ES-I3 (cell line): ENCODE results near the gene MVB12B.

ENCODE experiments used
- H3K36me3 ChIP-seq: 2 replicates; pipeline ENCODE4 v1.6.1; 2013; ENCODE audit warnings: mild to moderate bottlenecking, low read length, control low read depth, moderate library complexity; ENCODE audit not compliant: insufficient read depth
- H3K4me1 ChIP-seq: 2 replicates; pipeline ENCODE4 v1.6.1; 2013; ENCODE audit warnings: mild to moderate bottlenecking, control low read depth, low read length; ENCODE audit not compliant: insufficient read depth
- H3K9ac ChIP-seq: 2 replicates; pipeline ENCODE4 v1.6.1; 2013; ENCODE audit warnings: low read depth, mild to moderate bottlenecking, low read length, moderate library complexity
- H3K9me3 ChIP-seq: 2 replicates; pipeline ENCODE4 v1.6.1; 2013; ENCODE audit warnings: mild to moderate bottlenecking, low read length, moderate library complexity; ENCODE audit not compliant: control insufficient read depth, insufficient read depth

MVB12B gene

DNA sequence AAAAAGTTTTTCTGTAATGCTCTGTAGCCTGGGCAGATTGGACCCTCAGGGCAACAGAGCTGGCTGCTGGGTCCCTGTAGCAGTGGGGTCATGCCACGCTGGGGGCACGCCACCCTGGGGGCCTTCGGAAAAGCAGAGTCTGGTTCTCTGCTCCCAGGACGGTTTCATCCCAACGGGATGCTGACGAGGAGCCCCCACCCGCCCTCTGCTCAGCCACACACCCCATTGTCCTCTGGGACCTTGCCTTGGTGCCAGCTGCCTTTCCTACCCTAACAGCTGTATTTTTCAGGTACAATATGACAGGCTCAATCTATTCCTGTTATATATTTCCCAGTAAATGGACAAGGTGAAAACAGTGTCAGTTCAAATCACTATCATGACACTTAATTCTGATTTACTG is 29.0 kb upstream of the MVB12B start:
- H3K4me1 ChIP-seq, result no peaks in the 10 kb centered on the region
- H3K9ac ChIP-seq, result no peak overlapping the region
- no peaks in the 10 kb centered on the region for H3K9me3 ChIP-seq
- no peaks in the 10 kb centered on the region for H3K36me3 ChIP-seq

DNA sequence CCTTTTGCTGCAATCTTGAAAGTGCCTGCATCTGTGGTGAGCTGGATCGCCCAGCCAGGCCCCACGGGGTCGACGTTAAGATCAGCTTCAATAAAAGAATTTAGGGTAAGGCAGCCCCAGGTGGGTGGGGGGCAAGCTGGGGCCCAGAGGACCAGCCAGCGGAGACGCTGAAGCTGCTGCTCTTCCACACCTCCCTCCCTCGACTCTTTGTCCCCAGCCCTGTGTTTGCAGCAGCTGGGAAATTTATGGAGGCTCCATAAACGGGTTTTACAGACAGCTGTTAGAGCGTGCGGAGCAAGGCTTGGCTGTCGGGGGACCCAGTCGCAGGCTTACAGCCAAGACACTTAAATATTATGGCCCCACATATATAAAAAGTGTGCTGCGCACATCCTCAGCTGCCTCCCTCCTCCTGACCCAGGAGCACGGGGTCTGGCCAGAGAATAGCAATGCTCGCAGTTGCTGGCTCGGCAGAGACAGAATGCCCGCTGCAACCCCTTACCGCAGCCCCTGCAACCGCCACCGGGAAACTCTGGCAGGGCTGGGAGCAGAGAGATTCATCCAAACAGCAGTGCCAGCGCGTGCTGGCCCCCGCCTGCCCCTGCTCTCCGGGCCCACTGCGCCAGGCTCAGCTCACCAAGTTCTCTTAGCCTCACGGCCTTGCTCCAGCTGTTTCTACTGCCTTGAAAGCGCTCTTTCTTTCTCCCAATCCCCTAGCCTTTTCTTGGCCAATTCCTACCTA is 28.4 kb upstream of the MVB12B start:
- Histone ChIP-seq H3K9ac (no peak overlapping the region), H3K9me3 (no peaks in the 10 kb centered on the region), H3K4me1 (no peaks in the 10 kb centered on the region)

DNA sequence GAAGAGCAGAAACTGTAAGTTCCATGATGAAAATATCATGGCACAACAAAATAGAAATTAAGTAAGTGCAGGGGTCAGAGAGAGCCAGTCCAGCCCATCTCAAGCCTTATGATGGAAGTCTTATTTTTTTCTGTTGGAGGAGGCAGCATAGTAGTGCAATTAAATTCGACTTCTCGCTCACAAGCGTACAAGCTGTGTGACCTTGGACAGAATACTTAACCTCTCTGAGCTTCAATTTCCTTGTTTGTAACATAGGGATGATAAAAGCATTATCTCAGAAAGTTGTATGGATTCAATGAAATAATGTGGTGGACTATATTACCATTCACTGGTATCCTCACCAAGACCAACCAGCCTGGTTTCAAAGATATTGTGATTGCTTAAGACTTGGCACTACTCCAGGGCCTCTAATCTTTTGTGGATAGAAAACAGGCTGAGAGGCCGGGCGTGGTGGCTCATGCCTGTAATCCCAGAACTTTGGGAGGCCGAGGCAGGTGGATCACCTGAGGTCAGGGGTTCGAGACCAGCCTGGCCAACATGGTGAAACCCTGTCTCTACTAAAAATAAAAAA is 26.8 kb upstream of the MVB12B start:
- Histone ChIP-seq H3K9me3 (no peaks in the 10 kb centered on the region), H3K9ac (no peak overlapping the region), H3K4me1 (no peaks in the 10 kb centered on the region), H3K36me3 (no peaks in the 10 kb centered on the region)

More for the DNA sequence above, 28.4 kb upstream of the MVB12B start:
- H3K36me3 ChIP-seq, result no peaks in the 10 kb centered on the region

DNA sequence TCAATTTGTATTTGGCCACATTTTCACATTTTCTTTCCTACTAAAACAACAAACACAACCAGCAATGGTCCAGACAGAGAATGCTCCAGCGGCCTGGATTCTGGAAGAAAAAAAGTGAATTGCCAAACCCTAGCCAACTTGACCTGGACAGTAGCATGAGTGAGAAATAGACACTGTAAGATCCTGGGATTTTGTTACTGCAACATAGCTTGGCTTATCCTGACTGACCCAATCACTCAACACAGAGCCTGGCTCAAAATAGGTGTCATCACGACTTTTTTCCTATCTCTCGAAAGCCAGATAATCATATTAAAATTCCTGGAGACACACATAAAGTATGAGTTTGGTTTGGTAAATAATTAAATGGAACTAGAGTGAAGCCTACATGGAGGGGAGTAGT is 25.4 kb upstream of the MVB12B start:
- no peaks in the 10 kb centered on the region for H3K9me3 ChIP-seq
- H3K9ac ChIP-seq, result no peak overlapping the region
- H3K4me1 ChIP-seq, result no peaks in the 10 kb centered on the region
- H3K36me3 ChIP-seq, result no peaks in the 10 kb centered on the region

DNA sequence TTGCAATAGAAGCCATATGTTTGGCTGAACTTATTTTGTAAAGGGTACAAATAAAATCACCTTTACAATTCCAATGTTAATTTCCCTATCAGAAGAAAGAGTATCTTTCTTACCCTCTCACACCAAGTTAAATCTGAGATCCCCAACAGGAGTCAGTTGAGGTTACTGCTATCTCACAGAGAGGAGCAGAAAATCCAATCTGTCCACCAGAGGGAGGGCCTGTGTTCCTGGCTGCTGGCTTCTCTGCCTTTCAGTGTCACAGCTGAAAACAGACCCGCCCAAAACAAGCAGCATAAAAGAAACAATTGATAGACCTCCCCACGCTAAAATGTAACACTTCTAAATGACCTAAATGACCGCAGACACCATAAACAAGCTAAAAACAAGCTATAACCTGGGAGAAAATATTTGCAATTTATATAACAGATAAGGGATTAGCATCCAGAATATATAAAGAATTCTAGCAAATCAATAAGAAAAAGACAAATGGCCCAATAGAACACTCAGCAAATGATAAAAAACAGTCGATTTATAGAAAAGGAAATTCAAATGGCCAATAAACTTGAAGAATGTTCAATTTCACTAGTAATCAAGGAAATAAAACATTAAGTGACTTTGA is 24.5 kb upstream of the MVB12B start:
- Histone ChIP-seq H3K4me1 (no peaks in the 10 kb centered on the region), H3K36me3 (no peaks in the 10 kb centered on the region), H3K9ac (no peak overlapping the region), H3K9me3 (no peaks in the 10 kb centered on the region)

DNA sequence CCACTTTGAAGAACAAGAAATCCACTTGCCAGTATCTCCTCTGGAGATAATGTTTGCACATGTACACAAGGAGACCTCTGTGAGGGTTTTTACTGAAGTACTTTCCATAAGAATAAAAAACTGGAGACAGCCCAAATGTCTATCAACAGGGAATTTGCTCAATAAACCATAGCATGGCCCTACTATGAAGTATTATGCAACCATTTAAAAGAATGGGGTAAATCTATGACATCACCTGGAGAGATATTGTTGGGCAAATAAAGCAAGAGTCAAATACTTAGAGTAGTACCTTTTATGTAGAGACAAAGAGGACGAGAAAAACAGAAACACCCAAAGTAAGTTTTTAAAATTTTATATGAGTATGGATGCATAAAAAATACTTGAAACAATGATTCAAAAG is 23.9 kb upstream of the MVB12B start:
- Histone ChIP-seq H3K36me3 (no peaks in the 10 kb centered on the region), H3K4me1 (no peaks in the 10 kb centered on the region), H3K9me3 (no peaks in the 10 kb centered on the region), H3K9ac (no peak overlapping the region)

DNA sequence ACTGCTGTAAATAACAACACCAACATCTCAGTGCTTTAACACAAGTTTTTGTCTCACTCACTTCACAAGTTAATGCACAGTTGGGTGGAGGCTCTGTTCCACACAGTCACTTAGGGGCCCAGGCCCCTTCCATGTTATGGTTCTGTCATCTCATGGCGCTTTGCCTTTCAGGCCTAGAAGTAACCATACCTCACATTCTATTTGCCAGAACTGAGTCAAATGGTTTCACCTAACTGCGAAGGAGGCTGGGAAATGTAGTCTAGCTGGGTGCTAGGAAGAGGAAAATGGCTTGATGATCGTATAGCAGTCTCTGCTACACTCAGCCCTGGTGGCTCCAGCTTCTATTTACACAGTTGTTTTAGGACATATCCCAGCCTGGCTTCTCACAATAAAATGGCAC is 23.1 kb upstream of the MVB12B start:
- no peaks in the 10 kb centered on the region for H3K36me3 ChIP-seq

DNA sequence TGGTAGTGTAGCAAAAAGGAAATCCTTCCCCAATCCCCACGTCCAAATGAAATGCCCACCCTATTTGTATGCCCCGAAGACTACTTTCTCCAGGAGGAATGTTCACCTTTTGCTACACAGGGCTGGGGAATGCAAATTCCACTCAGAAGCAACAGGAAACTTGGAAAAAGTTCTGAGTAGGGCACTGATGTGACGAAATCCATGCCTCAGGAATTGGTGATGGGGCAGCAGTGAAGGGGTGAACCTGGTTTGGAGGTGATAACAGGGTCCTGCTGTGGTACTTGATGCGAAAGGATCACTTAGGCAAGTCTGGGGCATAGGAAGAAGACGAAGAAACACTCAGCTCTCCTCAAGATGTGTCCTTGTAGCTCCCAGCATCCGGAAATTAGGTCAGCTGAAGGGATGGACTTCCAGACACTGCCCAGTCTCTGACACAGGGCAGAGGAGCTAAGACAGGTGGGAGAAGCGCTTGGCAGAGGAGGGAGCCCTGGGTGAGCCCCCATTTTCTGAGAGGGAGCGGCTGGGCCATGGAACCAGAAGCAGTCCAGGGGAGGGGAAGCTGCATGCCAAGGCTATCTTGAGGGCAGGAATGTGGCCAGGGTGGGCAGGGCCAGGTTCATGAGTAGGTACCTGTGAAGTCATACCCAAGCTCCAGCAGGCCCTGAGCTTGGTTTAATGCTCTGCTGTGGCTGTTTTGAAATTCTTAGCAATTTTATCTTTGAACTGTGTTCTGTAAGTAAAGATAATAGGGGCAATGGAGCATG is 22.2 kb upstream of the MVB12B start:
- Histone ChIP-seq H3K36me3 (no peaks in the 10 kb centered on the region), H3K4me1 (no peaks in the 10 kb centered on the region), H3K9me3 (no peaks in the 10 kb centered on the region), H3K9ac (no peak overlapping the region)

More for the DNA sequence above, 23.1 kb upstream of the MVB12B start:
- Histone ChIP-seq H3K9me3 (no peaks in the 10 kb centered on the region), H3K9ac (no peak overlapping the region), H3K4me1 (no peaks in the 10 kb centered on the region)

DNA sequence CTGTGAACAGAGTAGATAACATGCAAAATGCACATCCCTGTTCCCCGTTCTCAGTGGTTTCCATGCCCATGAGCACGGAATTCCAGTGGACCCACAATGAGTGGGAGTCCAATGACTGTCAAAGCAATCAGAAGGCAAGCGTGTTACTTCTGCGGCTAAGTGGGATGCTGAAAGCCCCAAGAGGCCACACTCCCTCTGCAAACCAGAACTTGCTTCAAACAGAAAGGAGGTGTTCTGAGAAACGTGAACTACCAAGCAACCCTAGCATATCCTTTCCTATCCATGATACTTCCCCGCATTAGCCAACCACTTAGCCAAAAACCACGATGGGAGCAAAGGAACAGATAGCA is 21.7 kb upstream of the MVB12B start:
- Histone ChIP-seq H3K36me3 (no peaks in the 10 kb centered on the region), H3K9me3 (no peaks in the 10 kb centered on the region), H3K9ac (no peak overlapping the region), H3K4me1 (no peaks in the 10 kb centered on the region)

DNA sequence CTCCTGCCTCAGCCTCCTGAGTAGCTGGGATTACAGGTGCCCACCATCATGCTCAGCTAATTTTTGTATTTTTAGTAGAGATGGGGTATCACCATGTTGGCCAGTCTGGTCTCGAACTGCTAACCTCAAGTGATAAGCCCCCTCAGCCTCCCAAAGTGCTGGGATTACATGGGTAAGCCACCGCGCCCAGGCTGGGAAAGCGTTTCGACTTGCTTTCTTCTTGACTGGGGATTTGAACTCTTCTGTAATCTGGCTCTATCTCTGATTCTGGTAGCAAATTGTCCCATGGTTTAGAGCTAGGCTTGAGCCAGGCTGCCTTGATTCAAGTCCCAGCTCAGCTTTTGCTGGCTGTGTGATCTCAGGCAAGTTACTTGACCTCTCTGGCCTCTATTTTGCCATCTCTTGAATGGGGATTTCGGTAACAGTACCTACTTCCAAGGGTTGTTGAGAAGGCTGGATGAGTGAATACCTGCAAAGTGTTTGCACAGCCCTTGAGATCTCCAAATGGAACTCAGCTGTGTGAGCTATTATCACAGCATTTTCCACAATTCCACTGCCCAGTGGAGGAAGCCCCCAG is 20.5 kb upstream of the MVB12B start:
- no peaks in the 10 kb centered on the region for H3K36me3 ChIP-seq
- no peaks in the 10 kb centered on the region for H3K4me1 ChIP-seq
- no peaks in the 10 kb centered on the region for H3K9me3 ChIP-seq
- no peak overlapping the region for H3K9ac ChIP-seq

DNA sequence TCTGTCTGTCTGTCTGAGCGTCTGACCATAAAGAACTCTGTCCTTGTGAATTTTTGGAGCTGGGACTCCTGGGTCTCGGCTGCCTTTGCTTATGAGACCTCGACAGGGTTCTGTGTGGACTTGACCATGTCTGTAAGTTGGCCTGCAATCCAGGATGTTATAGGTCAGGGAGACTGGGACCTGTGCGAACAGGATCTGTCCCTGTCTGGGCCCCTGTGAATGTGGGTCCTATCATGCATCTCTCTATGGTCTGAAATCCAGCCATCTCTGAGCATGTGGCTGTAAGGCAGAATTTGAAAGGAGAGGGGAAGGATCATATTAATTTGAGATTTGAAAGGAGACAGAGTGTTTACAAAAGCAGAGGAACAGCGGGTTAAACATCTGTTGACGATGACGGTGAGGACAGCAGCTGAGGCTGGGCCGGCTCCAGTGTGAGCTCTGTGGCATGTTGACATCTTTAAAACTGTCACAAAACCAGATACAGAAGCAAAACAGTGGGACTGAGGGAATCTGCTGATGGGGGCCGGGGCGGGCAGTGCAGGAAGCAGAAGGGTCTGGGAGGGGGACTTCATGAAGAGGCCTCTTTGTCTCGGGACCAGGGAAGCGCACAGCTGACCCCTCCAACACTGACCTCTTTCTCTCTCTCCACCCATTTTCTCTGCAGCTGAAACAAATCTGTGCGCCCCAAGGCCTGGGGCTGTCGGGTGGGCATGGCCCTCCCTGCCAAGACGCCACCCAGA is 19.1 kb upstream of the MVB12B start:
- Histone ChIP-seq H3K36me3 (no peaks in the 10 kb centered on the region), H3K9ac (no peak overlapping the region), H3K4me1 (no peaks in the 10 kb centered on the region), H3K9me3 (no peaks in the 10 kb centered on the region)

DNA sequence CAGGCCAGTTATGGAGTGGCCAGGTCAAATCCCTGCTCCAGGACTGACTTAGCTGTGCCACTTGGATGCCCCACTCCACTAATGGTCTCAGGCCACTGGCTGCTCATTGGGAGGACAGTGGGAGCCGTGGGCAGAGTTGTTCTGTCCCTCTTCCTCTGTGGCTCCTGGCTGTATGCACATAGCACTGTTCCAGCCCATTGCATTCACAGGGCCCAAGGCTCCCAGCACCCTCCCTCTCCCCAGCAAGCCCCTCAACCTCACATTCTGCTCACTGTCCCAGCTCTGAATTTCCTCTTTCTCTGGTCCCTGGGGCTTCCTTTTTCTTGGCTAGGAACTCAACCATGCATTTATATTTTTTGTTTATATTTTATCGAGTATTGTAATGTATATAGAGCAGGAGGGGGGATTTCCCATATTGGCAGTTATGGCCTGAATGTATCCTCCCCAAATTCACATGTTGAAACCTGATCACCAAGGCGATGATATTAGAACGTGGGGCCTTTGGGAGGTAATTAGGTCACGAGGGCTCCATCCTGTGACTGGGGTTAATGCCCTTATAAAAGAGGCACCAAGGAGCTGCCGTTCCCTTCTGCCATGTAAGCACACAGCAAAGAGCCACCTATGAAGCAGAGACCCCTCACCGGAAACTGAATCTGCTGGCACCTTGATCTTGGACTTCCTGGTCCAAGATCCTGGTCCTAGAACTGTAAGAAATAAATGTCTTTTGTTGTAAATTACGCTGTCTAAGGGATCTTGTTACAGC is 17.0 kb upstream of the MVB12B start:
- no peaks in the 10 kb centered on the region for H3K4me1 ChIP-seq
- no peak overlapping the region for H3K9ac ChIP-seq
- no peaks in the 10 kb centered on the region for H3K36me3 ChIP-seq
- H3K9me3 ChIP-seq, result no peaks in the 10 kb centered on the region
